Measurements from ENCODE around the gene HBS1L. TPM values are rescaled to one million over a fixed set of nuclear protein-coding genes. Genes with fewer than 3 reads are reported as not detected.

The HBS1L gene
- total and polyA plus RNA-seq, 9 of the 15 experiments (the other 6 are each of a cell fraction or from before 2014, with no cell fraction given): 101 to 199 (median 145) TPM

DNA sequence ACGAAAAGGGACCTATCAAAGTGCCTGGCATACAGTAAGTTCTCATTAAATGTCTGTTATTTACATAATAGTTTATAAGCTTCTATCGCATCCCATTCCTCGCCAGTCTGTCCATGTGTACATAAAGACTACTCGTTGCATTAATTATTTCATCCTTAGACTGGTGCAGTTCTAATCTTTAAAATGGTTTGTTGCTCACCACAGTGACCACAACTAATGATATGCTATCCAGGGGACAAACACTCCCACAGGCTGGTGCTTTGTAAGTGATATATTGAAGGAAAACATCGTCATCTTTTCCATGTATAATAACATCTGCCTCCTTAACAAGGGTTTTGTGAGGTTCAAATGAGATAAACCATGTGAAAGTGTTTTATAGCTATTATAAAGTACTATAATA lies 39.0 kb upstream of the HBS1L start (continued):
- TF ChIP-seq, protein P1, sequence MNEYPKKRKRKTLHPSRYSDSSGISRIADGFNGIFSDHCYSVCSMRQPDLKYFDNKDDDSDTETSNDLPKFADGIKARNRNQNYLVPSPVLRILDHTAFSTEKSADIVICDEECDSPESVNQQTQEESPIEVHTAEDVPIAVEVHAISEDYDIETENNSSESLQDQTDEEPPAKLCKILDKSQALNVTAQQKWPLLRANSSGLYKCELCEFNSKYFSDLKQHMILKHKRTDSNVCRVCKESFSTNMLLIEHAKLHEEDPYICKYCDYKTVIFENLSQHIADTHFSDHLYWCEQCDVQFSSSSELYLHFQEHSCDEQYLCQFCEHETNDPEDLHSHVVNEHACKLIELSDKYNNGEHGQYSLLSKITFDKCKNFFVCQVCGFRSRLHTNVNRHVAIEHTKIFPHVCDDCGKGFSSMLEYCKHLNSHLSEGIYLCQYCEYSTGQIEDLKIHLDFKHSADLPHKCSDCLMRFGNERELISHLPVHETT (CRISPR knock-in tag; conservative IDR thresholded peaks at IDR 0.05 in 1 of 2, IDR thresholded peaks at IDR 0.05 in 1 of 2): no peak
- TF ChIP-seq ETV6 (IDR thresholded peaks at IDR 0.05; ENCODE audit: borderline replicate concordance in 1 of 2, low read depth in 2 of 2, low read length in 1 of 2): no peak
- TF ChIP-seq ETV6 (CRISPR knock-in tag; IDR thresholded peaks at IDR 0.05; ENCODE audit: borderline replicate concordance): no peak
- no peak for TF ChIP-seq PTTG1 (tag; IDR thresholded peaks at IDR 0.05; ENCODE audit: low read depth)
- no peak for TF ChIP-seq CEBPG (CRISPR knock-in tag; IDR thresholded peaks at IDR 0.05)
- no peak; a peak in 1 of 4 replicates for TF ChIP-seq CEBPG (tag; conservative IDR thresholded peaks at IDR 0.05 in 1 of 2, IDR thresholded peaks at IDR 0.05 in 1 of 2)
- TF ChIP-seq, protein P2, sequence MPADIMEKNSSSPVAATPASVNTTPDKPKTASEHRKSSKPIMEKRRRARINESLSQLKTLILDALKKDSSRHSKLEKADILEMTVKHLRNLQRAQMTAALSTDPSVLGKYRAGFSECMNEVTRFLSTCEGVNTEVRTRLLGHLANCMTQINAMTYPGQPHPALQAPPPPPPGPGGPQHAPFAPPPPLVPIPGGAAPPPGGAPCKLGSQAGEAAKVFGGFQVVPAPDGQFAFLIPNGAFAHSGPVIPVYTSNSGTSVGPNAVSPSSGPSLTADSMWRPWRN (IDR thresholded peaks at IDR 0.05; ENCODE audit: low read depth): peak; percentile 79
- TF ChIP-seq TFAM (CRISPR knock-in tag; conservative IDR thresholded peaks at IDR 0.05): no peak
- TF ChIP-seq, protein P3, sequence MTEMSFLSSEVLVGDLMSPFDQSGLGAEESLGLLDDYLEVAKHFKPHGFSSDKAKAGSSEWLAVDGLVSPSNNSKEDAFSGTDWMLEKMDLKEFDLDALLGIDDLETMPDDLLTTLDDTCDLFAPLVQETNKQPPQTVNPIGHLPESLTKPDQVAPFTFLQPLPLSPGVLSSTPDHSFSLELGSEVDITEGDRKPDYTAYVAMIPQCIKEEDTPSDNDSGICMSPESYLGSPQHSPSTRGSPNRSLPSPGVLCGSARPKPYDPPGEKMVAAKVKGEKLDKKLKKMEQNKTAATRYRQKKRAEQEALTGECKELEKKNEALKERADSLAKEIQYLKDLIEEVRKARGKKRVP (CRISPR knock-in tag; IDR thresholded peaks at IDR 0.05): no peak
- TF ChIP-seq, protein P4, sequence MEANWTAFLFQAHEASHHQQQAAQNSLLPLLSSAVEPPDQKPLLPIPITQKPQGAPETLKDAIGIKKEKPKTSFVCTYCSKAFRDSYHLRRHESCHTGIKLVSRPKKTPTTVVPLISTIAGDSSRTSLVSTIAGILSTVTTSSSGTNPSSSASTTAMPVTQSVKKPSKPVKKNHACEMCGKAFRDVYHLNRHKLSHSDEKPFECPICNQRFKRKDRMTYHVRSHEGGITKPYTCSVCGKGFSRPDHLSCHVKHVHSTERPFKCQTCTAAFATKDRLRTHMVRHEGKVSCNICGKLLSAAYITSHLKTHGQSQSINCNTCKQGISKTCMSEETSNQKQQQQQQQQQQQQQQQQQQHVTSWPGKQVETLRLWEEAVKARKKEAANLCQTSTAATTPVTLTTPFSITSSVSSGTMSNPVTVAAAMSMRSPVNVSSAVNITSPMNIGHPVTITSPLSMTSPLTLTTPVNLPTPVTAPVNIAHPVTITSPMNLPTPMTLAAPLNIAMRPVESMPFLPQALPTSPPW (CRISPR knock-in tag; IDR thresholded peaks at IDR 0.05): peak; percentile 33; the same call in 1 of the 2 replicates
- TF ChIP-seq TAF1 (IDR thresholded peaks at IDR 0.05; ENCODE audit: control insufficient read depth, extremely low read depth, insufficient read depth, low read length, severe bottlenecking): no peak
- no peak for TF ChIP-seq MAFK (IDR thresholded peaks at IDR 0.05; ENCODE audit: low read length)
- TF ChIP-seq ZNF197 (CRISPR knock-in tag; IDR thresholded peaks at IDR 0.05; ENCODE audit: low read depth): no peak
- TF ChIP-seq, protein P5, sequence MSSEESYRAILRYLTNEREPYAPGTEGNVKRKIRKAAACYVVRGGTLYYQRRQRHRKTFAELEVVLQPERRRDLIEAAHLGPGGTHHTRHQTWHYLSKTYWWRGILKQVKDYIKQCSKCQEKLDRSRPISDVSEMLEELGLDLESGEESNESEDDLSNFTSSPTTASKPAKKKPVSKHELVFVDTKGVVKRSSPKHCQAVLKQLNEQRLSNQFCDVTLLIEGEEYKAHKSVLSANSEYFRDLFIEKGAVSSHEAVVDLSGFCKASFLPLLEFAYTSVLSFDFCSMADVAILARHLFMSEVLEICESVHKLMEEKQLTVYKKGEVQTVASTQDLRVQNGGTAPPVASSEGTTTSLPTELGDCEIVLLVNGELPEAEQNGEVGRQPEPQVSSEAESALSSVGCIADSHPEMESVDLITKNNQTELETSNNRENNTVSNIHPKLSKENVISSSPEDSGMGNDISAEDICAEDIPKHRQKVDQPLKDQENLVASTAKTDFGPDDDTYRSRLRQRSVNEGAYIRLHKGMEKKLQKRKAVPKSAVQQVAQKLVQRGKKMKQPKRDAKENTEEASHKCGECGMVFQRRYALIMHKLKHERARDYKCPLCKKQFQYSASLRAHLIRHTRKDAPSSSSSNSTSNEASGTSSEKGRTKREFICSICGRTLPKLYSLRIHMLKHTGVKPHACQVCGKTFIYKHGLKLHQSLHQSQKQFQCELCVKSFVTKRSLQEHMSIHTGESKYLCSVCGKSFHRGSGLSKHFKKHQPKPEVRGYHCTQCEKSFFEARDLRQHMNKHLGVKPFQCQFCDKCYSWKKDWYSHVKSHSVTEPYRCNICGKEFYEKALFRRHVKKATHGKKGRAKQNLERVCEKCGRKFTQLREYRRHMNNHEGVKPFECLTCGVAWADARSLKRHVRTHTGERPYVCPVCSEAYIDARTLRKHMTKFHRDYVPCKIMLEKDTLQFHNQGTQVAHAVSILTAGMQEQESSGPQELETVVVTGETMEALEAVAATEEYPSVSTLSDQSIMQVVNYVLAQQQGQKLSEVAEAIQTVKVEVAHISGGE (CRISPR knock-in tag; IDR thresholded peaks at IDR 0.05): no peak
- no peak for TF ChIP-seq TSC22D4 (tag; IDR thresholded peaks at IDR 0.05)
- TF ChIP-seq SMARCA5 (IDR thresholded peaks at IDR 0.05): no peak
- TF ChIP-seq NUFIP1 (IDR thresholded peaks at IDR 0.05; ENCODE audit: partially characterized antibody): no peak
- no peak for TF ChIP-seq NELFE (IDR thresholded peaks at IDR 0.05; ENCODE audit: insufficient read depth, insufficient read length)
- no peak for TF ChIP-seq RBM39 (optimal IDR thresholded peaks at IDR 0.05; ENCODE audit: low read depth, low read length)
- TF ChIP-seq GATA2 (CRISPR knock-in tag; IDR thresholded peaks at IDR 0.05): no peak
